A549 (cell line): ENCODE data around the gene WNT16. TPM values are rescaled to one million over a fixed set of nuclear protein-coding genes. Genes with fewer than 3 reads are reported as not detected.

Source experiments
- ATAC-seq, 2 experiments: fragments of 200-7000 bp in 1 of 2; fragments of >200 bp in 1 of 2; cut with Nextera tagmentation in 1 of 2; cut with Tn5 transposase in 1 of 2; 3 replicates each; pipeline versions ENCODE4 v1.8.0 to v1.9.1; 2018 to 2020; ENCODE audit warnings: mild to moderate bottlenecking in 1 of 2, moderate library complexity in 1 of 2
- CTCF ChIA-PET: fragments of 300-600 bp; sonication (Branson Sonifier 250); formaldehyde crosslinking; extraction: SDS; loops from one replicate; lab custom pipeline; 2021; ENCODE audit warnings: antibody characterized with exemption, inconsistent platforms; lab: Yijun Ruan, JAX
- POLR2A ChIA-PET: fragments of 350-600 bp; formaldehyde crosslinking; extraction: SDS; loops from one replicate; lab custom pipeline; 2021; ENCODE audit warnings: antibody characterized with exemption, inconsistent platforms; lab: Yijun Ruan, JAX
- DNase-seq, 2 experiments: peaks; one replicate each; pipeline versions ENCODE4 v3.0.0 to v3.0.0-alpha.2; 2011 to 2016; ENCODE audit warnings: low read depth in 1 of 2, low spot score in 1 of 2
- FAIRE-seq: peaks from 2 replicates; lab custom pipeline; 2011; peaks lifted over from hg19 to GRCh38; lab: Jason Lieb, UNC
- H3K27ac ChIP-seq, 2 experiments: fragments of >200 bp; sonication (Bioruptor Twin); formaldehyde crosslinking; 3 replicates each; pipeline ENCODE4 v1.5.1; 2016 to 2017
- H3K4me1 ChIP-seq: fragments of >200 bp; sonication (Bioruptor Twin); formaldehyde crosslinking; 3 replicates; pipeline ENCODE4 v1.6.1; 2016
- H3K4me2 ChIP-seq: fragments of >200 bp; sonication (Bioruptor Twin); formaldehyde crosslinking; 3 replicates; pipeline ENCODE4 v1.6.1; 2016
- H3K4me3 ChIP-seq: fragments of >200 bp; sonication (Bioruptor Twin); formaldehyde crosslinking; 3 replicates; pipeline ENCODE4 v1.5.1; 2016
- H3K9me3 ChIP-seq: fragments of >200 bp; sonication (Bioruptor Twin); formaldehyde crosslinking; 3 replicates; pipeline ENCODE4 v1.6.1; 2016
- BHLHE40 ChIP-seq: IDR thresholded peaks from 2 replicates; pipeline ENCODE4 v1.6.1; 2012; ENCODE audit warnings: low read depth, low read length, inconsistent platforms
- CEBPB ChIP-seq, 2 experiments: fragments of >200 bp in 1 of 2; sonication (Bioruptor Twin) in 1 of 2; formaldehyde crosslinking in 1 of 2; IDR thresholded peaks; 2 replicates each; pipeline ENCODE4 v1.6.1; 2012 to 2016
- CHD2 ChIP-seq: fragments of 150-350 bp; IDR thresholded peaks from 2 replicates; pipeline ENCODE4 v1.6.1; 2014; ENCODE audit warnings: low read length; ENCODE audit not compliant: partially characterized antibody
- EHMT2 ChIP-seq: fragments of 200-600 bp; sonication (generic); IDR thresholded peaks from 2 replicates; pipeline ENCODE4 v1.6.1; 2016; ENCODE audit warnings: antibody characterized with exemption, low read depth, mild to moderate bottlenecking, moderate library complexity
- ESRRA ChIP-seq: fragments of 150-350 bp; IDR thresholded peaks from 2 replicates; pipeline ENCODE4 v1.6.1; 2014; ENCODE audit warnings: mild to moderate bottlenecking, low read length, borderline replicate concordance
- FOSL2 ChIP-seq, 2 experiments: fragments of 450-650 bp in 1 of 2; fragments of >200 bp in 1 of 2; sonication (Bioruptor Twin) in 1 of 2; formaldehyde crosslinking; IDR thresholded peaks; 2 replicates each; pipeline versions ENCODE4 v1.5.0 to v1.6.1; 2016 to 2020; ENCODE audit warnings: mild to moderate bottlenecking in 1 of 2, moderate library complexity in 1 of 2
- GATA3 ChIP-seq: IDR thresholded peaks from 2 replicates; pipeline ENCODE4 v1.6.1; 2012; ENCODE audit warnings: borderline replicate concordance
- HDAC2 ChIP-seq: fragments of 200-600 bp; sonication (generic); IDR thresholded peaks from 2 replicates; pipeline ENCODE4 v1.6.1; 2016
- HOXA7 ChIP-seq: fragments of 250-450 bp; sonication (Bioruptor Pico); IDR thresholded peaks from 2 replicates; pipeline ENCODE4 v1.5.0; 2020; ENCODE audit warnings: mild to moderate bottlenecking, moderate library complexity
- JUN ChIP-seq, 2 experiments: fragments of >200 bp; sonication (Bioruptor Twin); formaldehyde crosslinking; IDR thresholded peaks; 2 replicates in 1 of 2; 3 replicates in 1 of 2; pipeline ENCODE4 v1.6.1; 2016 to 2017
- JUNB ChIP-seq: fragments of >200 bp; sonication (Bioruptor Twin); formaldehyde crosslinking; IDR thresholded peaks from 2 replicates; pipeline ENCODE4 v1.6.1; 2016
- KDM1A ChIP-seq: fragments of 200-600 bp; sonication (generic); IDR thresholded peaks from 2 replicates; pipeline ENCODE4 v1.6.1; 2016; ENCODE audit warnings: low read depth, mild to moderate bottlenecking
- MYC ChIP-seq: IDR thresholded peaks from 2 replicates; pipeline ENCODE4 v1.6.1; 2012; ENCODE audit warnings: mild to moderate bottlenecking, inconsistent platforms, low read length, improper control_type of control experiment, borderline replicate concordance
- PHF8 ChIP-seq: fragments of 200-600 bp; sonication (generic); IDR thresholded peaks from 2 replicates; pipeline ENCODE4 v1.6.1; 2016; ENCODE audit warnings: low read depth, mild to moderate bottlenecking, antibody characterized with exemption, moderate library complexity, borderline replicate concordance
- POLR2AphosphoS2 ChIP-seq: conservative IDR thresholded peaks from 2 replicates; pipeline ENCODE4 v1.6.1; 2012; ENCODE audit warnings: low read length, improper control_type of control experiment, inconsistent platforms
- RCOR1 ChIP-seq: fragments of 150-350 bp; IDR thresholded peaks from 2 replicates; pipeline ENCODE4 v1.6.1; 2014; ENCODE audit warnings: antibody characterized with exemption, low read length, low read depth
- RNF2 ChIP-seq: fragments of 200-600 bp; sonication (generic); IDR thresholded peaks from 2 replicates; pipeline ENCODE4 v1.6.1; 2016; ENCODE audit warnings: low read depth, mild to moderate bottlenecking, antibody characterized with exemption, moderate library complexity, borderline replicate concordance
- SREBF2 ChIP-seq: fragments of 450-650 bp; IDR thresholded peaks from 2 replicates; pipeline ENCODE4 v1.6.1; 2014; ENCODE audit warnings: mild to moderate bottlenecking, moderate library complexity
- ZC3H11A ChIP-seq: fragments of 450-650 bp; IDR thresholded peaks from 2 replicates; pipeline ENCODE4 v1.6.1; 2014; ENCODE audit warnings: antibody characterized with exemption, mild to moderate bottlenecking
- ZFP36 ChIP-seq: fragments of 450-650 bp; IDR thresholded peaks from 2 replicates; pipeline ENCODE4 v1.6.1; 2014; ENCODE audit warnings: borderline replicate concordance; ENCODE audit not compliant: partially characterized antibody
- ZNF302 ChIP-seq: fragments of 250-450 bp; sonication (Bioruptor Pico); IDR thresholded peaks from 2 replicates; pipeline ENCODE4 v1.9.0; 2021; ENCODE audit warnings: inconsistent platforms, mild to moderate bottlenecking, moderate library complexity
- ZSCAN20 ChIP-seq: fragments of 250-450 bp; sonication (Bioruptor Pico); IDR thresholded peaks from 2 replicates; pipeline ENCODE4 v1.8.0; 2022; ENCODE audit warnings: mild to moderate bottlenecking, moderate library complexity
- WGBS: methylation state at CpG from one replicate; pipeline ENCODE4 v1.1.6; 2017; ENCODE audit errors: missing lambda C conversion rate; 5-methylcytosine and 5-hydroxymethylcytosine counted together
- polyA plus RNA-seq, 4 experiments: library from polyadenylated mRNA; depleted of rRNA in 3 of 4; stranded (reverse); fragments of >200 nt; fragmentation: RNase III in 1 of 4; extraction: RNeasy Plus Mini Kit Qiagen cat#74134 plus additional on column Dnase treatment in 1 of 4; gene quantifications; 2 replicates in 3 of 4; 3 replicates in 1 of 4; pipeline ENCODE4 v1.2.3, GENCODE V29; 2011 to 2017
- TF ChIP-seq, protein P1 (sequence below): fragments of 450-650 bp; IDR thresholded peaks from 2 replicates; pipeline ENCODE4 v1.6.1; 2014; ENCODE audit warnings: antibody characterized with exemption
- TF ChIP-seq, protein P2 (sequence below): IDR thresholded peaks from 2 replicates; pipeline ENCODE4 v1.6.1; 2012
- TF ChIP-seq, protein P3 (sequence below): fragments of 250-450 bp; sonication (Bioruptor Pico); IDR thresholded peaks from 2 replicates; pipeline ENCODE4 v1.5.0; 2020; ENCODE audit warnings: low read depth, mild to moderate bottlenecking, moderate library complexity
- TF ChIP-seq, protein P4 (sequence below): fragments of >200 bp; sonication (Bioruptor Twin); formaldehyde crosslinking; IDR thresholded peaks from 2 replicates; pipeline ENCODE4 v1.6.1; 2016

The WNT16 gene
- polyA plus RNA-seq, 2 of the 4 experiments (the other 2 are of a cell fraction), result not detected

DNA sequence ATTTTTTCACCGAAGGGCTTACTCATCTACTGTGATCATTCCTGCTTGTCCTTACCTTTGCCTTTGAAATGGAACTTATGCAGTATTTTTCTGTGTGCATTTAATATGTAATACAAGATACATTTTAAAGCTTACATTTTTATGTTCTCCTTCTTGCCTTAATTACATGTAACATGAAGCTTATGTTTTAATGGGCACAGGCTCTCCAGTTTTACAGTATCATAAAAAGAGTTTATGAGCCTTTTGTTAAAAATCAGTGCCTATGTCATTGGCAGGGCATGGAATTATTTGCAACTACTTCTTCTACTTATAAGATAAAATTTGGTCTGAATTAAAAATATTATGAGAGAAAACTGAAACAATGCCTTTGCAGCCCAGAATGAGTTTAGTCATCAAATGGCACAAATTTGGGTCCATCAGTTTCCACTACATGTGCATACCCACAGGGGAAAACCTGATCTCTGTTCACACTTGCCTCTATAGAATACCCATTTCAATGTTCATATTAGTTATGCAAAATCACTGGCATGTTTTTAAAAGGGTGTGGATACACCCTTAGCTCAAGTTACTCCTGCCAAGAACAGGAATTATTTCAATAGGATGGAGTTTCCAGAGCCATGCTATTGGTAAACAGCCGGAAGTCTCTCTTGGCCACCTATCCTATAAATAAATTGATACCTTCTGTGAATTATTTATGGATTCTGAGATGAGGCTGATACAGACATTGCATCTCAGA is 27.9 kb upstream of the WNT16 start:
- Histone ChIP-seq H3K4me2 (no peak overlapping the region), H3K4me3 (no peak overlapping the region), H3K27ac (no peak overlapping the region), H3K4me1 (no peaks in the 10 kb centered on the region), H3K9me3 (no peaks in the 10 kb centered on the region)
- ATAC-seq (no peak), FAIRE-seq (no peak), DNase-seq (no peak)
- TF ChIP-seq, protein P1, sequence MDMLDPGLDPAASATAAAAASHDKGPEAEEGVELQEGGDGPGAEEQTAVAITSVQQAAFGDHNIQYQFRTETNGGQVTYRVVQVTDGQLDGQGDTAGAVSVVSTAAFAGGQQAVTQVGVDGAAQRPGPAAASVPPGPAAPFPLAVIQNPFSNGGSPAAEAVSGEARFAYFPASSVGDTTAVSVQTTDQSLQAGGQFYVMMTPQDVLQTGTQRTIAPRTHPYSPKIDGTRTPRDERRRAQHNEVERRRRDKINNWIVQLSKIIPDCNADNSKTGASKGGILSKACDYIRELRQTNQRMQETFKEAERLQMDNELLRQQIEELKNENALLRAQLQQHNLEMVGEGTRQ, result no peak
- no peak for TF ChIP-seq POLR2AphosphoS2
- TF ChIP-seq HDAC2, result no peak
- no peak for TF ChIP-seq MYC
- ChIA-PET POLR2A (no interaction called here), CTCF (no interaction called here)
- 23% methylated on average over 2 of the region's 2 CpGs for WGBS

DNA sequence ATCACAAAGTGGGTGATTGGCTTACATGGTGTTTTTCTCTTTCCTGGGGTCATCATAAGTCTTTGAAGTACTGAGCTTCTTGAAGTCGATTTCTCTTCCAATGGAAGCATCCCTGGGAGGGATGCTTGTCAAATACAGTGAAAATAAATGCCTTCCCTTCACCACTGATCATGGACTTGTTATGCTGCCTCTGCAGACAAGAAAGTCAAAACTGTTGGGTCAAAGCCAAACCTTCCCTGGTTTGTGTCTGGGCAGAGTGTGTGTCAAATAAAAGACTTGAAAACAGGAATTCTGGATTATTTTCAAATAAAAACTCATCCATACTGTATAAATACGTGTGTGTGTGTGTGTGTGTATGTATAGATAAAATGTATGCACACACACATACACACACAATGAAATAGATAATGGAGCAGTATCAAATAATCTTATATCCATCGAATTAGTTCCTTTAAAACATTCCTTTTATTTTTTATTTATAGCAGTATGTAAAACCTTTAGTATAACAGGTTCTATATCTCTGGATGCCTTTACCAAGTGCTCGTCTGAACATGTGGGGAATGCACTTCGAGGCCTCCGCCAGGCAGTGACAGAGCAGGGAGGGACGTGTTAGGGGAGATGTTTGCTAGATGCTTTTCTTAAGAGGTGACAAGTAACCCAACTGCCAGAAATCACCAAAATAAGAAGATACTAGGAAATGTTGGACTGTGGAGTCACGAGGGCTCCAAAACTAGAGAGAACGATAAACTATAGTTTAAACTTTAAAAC is 27.2 kb upstream of the WNT16 start:
- CTCF ChIA-PET, result no interaction called here
- no peak for TF ChIP-seq ZNF302
- TF ChIP-seq, protein P2, sequence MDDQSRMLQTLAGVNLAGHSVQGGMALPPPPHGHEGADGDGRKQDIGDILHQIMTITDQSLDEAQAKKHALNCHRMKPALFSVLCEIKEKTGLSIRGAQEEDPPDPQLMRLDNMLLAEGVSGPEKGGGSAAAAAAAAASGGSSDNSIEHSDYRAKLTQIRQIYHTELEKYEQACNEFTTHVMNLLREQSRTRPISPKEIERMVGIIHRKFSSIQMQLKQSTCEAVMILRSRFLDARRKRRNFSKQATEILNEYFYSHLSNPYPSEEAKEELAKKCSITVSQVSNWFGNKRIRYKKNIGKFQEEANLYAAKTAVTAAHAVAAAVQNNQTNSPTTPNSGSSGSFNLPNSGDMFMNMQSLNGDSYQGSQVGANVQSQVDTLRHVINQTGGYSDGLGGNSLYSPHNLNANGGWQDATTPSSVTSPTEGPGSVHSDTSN, result no peak
- no peak for TF ChIP-seq CHD2
- no peak for TF ChIP-seq EHMT2
- no peak for TF ChIP-seq JUNB
- TF ChIP-seq BHLHE40, result no peak
- TF ChIP-seq PHF8, result no peak
- TF ChIP-seq ESRRA, result no peak
- no peak for TF ChIP-seq SREBF2
- TF ChIP-seq CEBPB (IDR thresholded peaks at IDR 0.05), result no peak
- TF ChIP-seq ZFP36, result no peak
- TF ChIP-seq ZC3H11A, result no peak
- TF ChIP-seq, protein P3, sequence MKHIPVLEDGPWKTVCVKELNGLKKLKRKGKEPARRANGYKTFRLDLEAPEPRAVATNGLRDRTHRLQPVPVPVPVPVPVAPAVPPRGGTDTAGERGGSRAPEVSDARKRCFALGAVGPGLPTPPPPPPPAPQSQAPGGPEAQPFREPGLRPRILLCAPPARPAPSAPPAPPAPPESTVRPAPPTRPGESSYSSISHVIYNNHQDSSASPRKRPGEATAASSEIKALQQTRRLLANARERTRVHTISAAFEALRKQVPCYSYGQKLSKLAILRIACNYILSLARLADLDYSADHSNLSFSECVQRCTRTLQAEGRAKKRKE (CRISPR knock-in tag), result no peak
- no peak for TF ChIP-seq MYC
- TF ChIP-seq KDM1A, result no peak
- no peak for TF ChIP-seq RCOR1
- no peak for TF ChIP-seq GATA3
- TF ChIP-seq JUN (IDR thresholded peaks at IDR 0.05), result no peak
- FAIRE-seq, result no peak
- no peak overlapping the region for H3K4me3 ChIP-seq
- H3K9me3 ChIP-seq, result no peaks in the 10 kb centered on the region
- no peak overlapping the region for H3K4me2 ChIP-seq
- POLR2A ChIA-PET, result no interaction called here
- no peak for ATAC-seq
- no peaks in the 10 kb centered on the region for H3K4me1 ChIP-seq
- H3K27ac ChIP-seq, result no peak overlapping the region
- WGBS, result 22% methylated on average over 9 of the region's 9 CpGs
- DNase-seq, result no peak

DNA sequence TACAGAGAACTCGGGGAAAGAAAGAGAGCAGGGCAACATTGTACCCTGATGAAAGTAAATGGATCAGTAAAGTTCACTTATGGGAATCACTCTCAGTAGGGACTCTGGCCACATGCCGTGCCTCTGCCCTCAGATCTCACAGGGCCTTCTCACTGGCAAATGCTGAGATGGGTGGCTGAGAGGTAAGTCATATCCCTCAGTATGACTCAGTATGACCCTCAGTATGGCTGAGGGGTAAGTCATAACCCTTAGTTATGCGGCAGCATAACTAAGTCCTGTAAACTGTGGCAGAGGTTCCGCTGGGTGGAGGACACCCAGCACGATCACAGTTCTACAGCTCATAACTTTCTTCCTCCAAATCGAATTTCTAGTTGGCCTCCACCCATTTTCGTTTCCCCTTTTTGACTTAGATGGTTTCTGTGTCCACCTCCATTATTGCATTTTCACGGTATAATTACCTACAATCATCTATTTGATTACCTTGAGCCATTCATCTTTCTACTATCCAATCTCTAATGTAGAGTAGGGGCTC is 26.5 kb upstream of the WNT16 start:
- FAIRE-seq (no peak), DNase-seq (no peak), ATAC-seq (peak in 1 of 2 experiments; percentile 43; a peak in 1 of 6 replicates)
- H3K4me2 ChIP-seq, result no peak overlapping the region
- H3K4me1 ChIP-seq, result no peaks in the 10 kb centered on the region
- ChIA-PET CTCF (no interaction called here), POLR2A (no interaction called here)
- no peak overlapping the region for H3K4me3 ChIP-seq
- no peaks in the 10 kb centered on the region for H3K9me3 ChIP-seq
- 17% methylated on average over 8 of the region's 8 CpGs for WGBS
- no peak overlapping the region for H3K27ac ChIP-seq
- TF ChIP-seq, protein P2, result no peak
- TF ChIP-seq HOXA7 (CRISPR knock-in tag) (no peak), ZSCAN20 (CRISPR knock-in tag) (no peak), POLR2AphosphoS2 (no peak), RNF2 (no peak), FOSL2 (IDR thresholded peaks at IDR 0.05) (no peak), FOSL2 (CRISPR knock-in tag; IDR thresholded peaks at IDR 0.05) (no peak)
- TF ChIP-seq, protein P1, result no peak
- TF ChIP-seq, protein P4, sequence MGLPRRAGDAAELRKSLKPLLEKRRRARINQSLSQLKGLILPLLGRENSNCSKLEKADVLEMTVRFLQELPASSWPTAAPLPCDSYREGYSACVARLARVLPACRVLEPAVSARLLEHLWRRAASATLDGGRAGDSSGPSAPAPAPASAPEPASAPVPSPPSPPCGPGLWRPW, result no peak
